Liver (tissue), 3 donors: ENCODE results near the gene GSTT4.

Source experiments
- GABPA ChIP-seq, 2 donors: IDR thresholded peaks in 1 of 2; conservative IDR thresholded peaks in 1 of 2; 2 replicates each; pipeline ENCODE4 v1.6.1; 2016; ENCODE audit warnings: antibody characterized with exemption in 2 of 2, mild to moderate bottlenecking in 1 of 2, moderate library complexity in 1 of 2
- HNF4A ChIP-seq, 2 donors: conservative IDR thresholded peaks; 2 replicates each; pipeline ENCODE4 v1.6.1; 2016; ENCODE audit warnings: antibody characterized with exemption in 2 of 2, mild to moderate bottlenecking in 2 of 2
- JUND ChIP-seq, 2 donors: IDR thresholded peaks; 2 replicates each; pipeline ENCODE4 v1.6.1; 2016; ENCODE audit warnings: antibody characterized with exemption in 2 of 2
- NR2F2 ChIP-seq: IDR thresholded peaks from 2 replicates; pipeline ENCODE4 v1.6.1; 2016; ENCODE audit warnings: antibody characterized with exemption
- TAF1 ChIP-seq: conservative IDR thresholded peaks from 2 replicates; pipeline ENCODE4 v1.6.1; 2016; ENCODE audit warnings: antibody characterized with exemption, mild to moderate bottlenecking
- ZBTB33 ChIP-seq: IDR thresholded peaks from 2 replicates; pipeline ENCODE4 v1.6.1; 2016; ENCODE audit warnings: antibody characterized with exemption
- TF ChIP-seq, protein P1 (sequence below): fragments of 150-350 bp; IDR thresholded peaks from 2 replicates; pipeline ENCODE4 v1.5.1; 2017; ENCODE audit warnings: improper control_type of control experiment, low read depth, low read length; ENCODE audit not compliant: missing input control
- TF ChIP-seq, protein P2 (sequence below): IDR thresholded peaks from 2 replicates; pipeline ENCODE4 v1.6.1; 2016; ENCODE audit warnings: antibody characterized with exemption
- TF ChIP-seq, protein P3 (sequence below): IDR thresholded peaks from 2 replicates; pipeline ENCODE4 v1.6.1; 2016; ENCODE audit warnings: antibody characterized with exemption
- donor health status: healthy.
- donor health status: healthy.

- no peak for TF ChIP-seq JUND (IDR thresholded peaks at IDR 0.05)
- TF ChIP-seq, protein P1, sequence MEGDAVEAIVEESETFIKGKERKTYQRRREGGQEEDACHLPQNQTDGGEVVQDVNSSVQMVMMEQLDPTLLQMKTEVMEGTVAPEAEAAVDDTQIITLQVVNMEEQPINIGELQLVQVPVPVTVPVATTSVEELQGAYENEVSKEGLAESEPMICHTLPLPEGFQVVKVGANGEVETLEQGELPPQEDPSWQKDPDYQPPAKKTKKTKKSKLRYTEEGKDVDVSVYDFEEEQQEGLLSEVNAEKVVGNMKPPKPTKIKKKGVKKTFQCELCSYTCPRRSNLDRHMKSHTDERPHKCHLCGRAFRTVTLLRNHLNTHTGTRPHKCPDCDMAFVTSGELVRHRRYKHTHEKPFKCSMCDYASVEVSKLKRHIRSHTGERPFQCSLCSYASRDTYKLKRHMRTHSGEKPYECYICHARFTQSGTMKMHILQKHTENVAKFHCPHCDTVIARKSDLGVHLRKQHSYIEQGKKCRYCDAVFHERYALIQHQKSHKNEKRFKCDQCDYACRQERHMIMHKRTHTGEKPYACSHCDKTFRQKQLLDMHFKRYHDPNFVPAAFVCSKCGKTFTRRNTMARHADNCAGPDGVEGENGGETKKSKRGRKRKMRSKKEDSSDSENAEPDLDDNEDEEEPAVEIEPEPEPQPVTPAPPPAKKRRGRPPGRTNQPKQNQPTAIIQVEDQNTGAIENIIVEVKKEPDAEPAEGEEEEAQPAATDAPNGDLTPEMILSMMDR = no peak
- no peak for TF ChIP-seq ZBTB33
- TF ChIP-seq NR2F2 = no peak
- TF ChIP-seq, protein P2, sequence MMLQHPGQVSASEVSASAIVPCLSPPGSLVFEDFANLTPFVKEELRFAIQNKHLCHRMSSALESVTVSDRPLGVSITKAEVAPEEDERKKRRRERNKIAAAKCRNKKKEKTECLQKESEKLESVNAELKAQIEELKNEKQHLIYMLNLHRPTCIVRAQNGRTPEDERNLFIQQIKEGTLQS = no peak
- TF ChIP-seq GABPA (IDR thresholded peaks at IDR 0.05 in 1 of 2, conservative IDR thresholded peaks at IDR 0.05 in 1 of 2) = no peak
- TF ChIP-seq TAF1 = no peak
- TF ChIP-seq, protein P3, sequence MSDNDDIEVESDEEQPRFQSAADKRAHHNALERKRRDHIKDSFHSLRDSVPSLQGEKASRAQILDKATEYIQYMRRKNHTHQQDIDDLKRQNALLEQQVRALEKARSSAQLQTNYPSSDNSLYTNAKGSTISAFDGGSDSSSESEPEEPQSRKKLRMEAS = no peak
- no peak for TF ChIP-seq HNF4A (conservative IDR thresholded peaks at IDR 0.05)
Observed at GRCh38 chr22:24033731-24034130, 28.5 kb upstream of the GSTT4 start.
